Ectodermal cell (in vitro differentiated cells): ENCODE results near the gene PCNA.
"Not testable (repeated sequence)": the region's sequence is repeated elsewhere in the genome, so short reads cannot be mapped to it uniquely, and the experiment has no call there.

Experiments
- H3K27ac ChIP-seq: 2 replicates; pipeline ENCODE4 v1.7.0; 2013; ENCODE audit warnings: mild to moderate bottlenecking, low read depth, low read length; ENCODE audit not compliant: insufficient read depth, poor library complexity, severe bottlenecking
- H3K27me3 ChIP-seq: 2 replicates; pipeline ENCODE4 v1.7.0; 2013; ENCODE audit warnings: mild to moderate bottlenecking, low read length; ENCODE audit not compliant: insufficient read depth, control insufficient read depth, poor library complexity, severe bottlenecking
- H3K36me3 ChIP-seq: one replicate; pipeline ENCODE4 v1.7.0; 2013; ENCODE audit warnings: low read length; ENCODE audit not compliant: control insufficient read depth, insufficient read depth
- H3K4me1 ChIP-seq: one replicate; pipeline ENCODE4 v1.7.0; 2013; ENCODE audit warnings: low read length; ENCODE audit not compliant: control insufficient read depth, insufficient read depth
- H3K4me3 ChIP-seq: 2 replicates; pipeline ENCODE4 v1.7.0; 2013; ENCODE audit warnings: low read depth, low read length, control low read depth; ENCODE audit not compliant: insufficient read depth
- H3K9me3 ChIP-seq: 2 replicates; pipeline ENCODE4 v1.7.0; 2013; ENCODE audit warnings: mild to moderate bottlenecking, low read length, moderate library complexity; ENCODE audit not compliant: control insufficient read depth
- WGBS, 2 experiments: methylation state at CpG; one replicate each; pipeline ENCODE4 v1.1.7; 2013; ENCODE audit warnings: missing lambda C conversion rate in 2 of 2; 5-methylcytosine and 5-hydroxymethylcytosine counted together

The PCNA gene

DNA sequence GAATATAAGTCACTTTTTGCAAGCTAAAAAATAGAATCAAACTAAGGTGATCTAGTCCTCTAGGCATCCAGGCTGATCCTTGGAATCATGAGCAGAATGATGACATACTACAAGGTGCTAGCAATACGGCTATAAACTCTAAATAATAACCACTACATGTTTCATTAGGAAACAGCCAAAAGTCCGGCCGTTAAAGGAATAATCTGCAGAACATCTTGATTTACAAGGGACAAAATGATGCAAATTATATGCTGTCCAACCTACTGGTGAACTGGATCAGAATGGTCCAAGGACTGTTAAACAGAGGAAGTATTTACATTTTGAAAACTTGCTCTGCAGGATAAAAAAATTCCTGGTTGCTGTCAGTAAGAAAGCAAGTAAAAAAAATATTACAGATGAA lies 19.8 kb downstream of the PCNA start:
- not testable (repeated sequence) for H3K27ac ChIP-seq, H3K4me3 ChIP-seq, H3K9me3 ChIP-seq, H3K27me3 ChIP-seq, H3K4me1 ChIP-seq
- WGBS, 2 experiments = 92 to 93% methylated on average over 3 of the region's 3 CpGs
- peaks cover 10% of the 10 kb centered on the region for H3K36me3 ChIP-seq

DNA sequence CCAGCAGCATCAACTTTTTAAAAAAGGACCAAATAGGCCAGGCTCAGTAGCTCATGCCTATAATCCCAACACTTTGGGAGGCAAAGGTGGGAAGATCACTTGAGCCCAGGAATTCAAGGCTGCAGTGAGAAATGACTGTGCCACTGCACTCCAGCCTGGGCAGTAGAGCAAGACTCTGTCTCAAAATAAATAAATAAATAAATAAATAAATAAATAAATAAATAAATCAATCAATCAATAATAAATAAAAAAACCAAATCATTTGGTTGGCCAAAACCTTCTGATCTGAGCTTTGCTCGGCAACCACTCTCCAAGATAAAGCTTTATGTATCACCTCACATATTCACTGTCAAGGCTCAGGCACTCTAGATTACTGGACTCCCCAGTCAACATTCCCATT lies 20.7 kb downstream of the PCNA start:
- not testable (repeated sequence) for H3K4me3 ChIP-seq, H3K9me3 ChIP-seq, H3K27me3 ChIP-seq, H3K4me1 ChIP-seq, H3K36me3 ChIP-seq, H3K27ac ChIP-seq
- 92 to 95% methylated on average over 1 of the region's 1 CpG for WGBS, 2 experiments

DNA sequence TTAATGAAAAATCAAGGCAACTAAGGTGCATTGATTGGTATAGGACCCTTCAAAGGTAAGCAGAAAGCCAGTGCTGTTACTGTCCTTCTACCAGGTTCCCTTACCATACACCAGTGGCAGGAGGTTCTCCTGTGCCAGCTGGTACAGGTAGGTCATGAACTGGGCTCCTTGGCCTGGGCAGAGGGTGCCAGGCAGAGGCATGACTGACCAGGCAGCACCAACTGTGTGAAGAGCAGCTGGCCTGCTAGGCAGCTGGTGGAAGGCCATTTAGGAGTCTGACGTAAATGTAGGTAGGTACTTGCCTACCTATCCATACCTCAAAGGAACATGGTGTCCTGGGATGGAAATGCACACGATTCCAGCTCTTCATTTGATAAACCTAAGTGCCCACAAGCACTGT lies 23.3 kb downstream of the PCNA start:
- WGBS, 2 experiments = 95 to 100% methylated on average over 2 of the region's 2 CpGs
- peaks cover 4% of the 10 kb centered on the region for H3K36me3 ChIP-seq

DNA sequence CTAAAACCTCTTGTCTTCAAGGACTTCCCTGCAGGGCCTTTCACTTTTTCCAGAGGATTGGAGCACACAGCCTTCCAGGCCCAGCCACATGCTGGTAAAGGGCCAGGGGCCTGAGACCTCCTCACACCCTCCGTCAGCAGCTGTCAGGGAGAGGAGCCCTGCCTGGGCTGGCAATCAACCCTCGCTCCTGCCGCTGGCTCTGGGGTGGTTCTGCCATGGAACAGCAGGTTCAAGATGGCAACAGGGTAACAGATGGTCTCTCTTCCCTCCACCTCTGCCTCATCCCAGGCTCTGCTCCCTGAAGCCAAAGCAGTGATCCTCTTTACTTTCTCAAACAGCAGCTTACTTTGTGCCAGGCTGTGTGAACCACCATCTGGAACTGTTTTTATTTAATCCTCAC lies 23.8 kb downstream of the PCNA start:
- no peaks in the 10 kb centered on the region for H3K4me1 ChIP-seq
- no peak overlapping the region for H3K27ac ChIP-seq
- WGBS, 2 experiments = 90% methylated on average over 3 of the region's 3 CpGs
- H3K36me3 ChIP-seq = peaks cover 4% of the 10 kb centered on the region
- H3K9me3 ChIP-seq = no peaks in the 10 kb centered on the region
- H3K4me3 ChIP-seq = no peak overlapping the region
- H3K27me3 ChIP-seq = no peaks in the 10 kb centered on the region

More for the DNA sequence above, 23.3 kb downstream of the PCNA start:
- H3K4me3 ChIP-seq = no peak overlapping the region
- H3K27me3 ChIP-seq = no peaks in the 10 kb centered on the region
- no peaks in the 10 kb centered on the region for H3K4me1 ChIP-seq
- H3K27ac ChIP-seq = no peak overlapping the region
- no peaks in the 10 kb centered on the region for H3K9me3 ChIP-seq

DNA sequence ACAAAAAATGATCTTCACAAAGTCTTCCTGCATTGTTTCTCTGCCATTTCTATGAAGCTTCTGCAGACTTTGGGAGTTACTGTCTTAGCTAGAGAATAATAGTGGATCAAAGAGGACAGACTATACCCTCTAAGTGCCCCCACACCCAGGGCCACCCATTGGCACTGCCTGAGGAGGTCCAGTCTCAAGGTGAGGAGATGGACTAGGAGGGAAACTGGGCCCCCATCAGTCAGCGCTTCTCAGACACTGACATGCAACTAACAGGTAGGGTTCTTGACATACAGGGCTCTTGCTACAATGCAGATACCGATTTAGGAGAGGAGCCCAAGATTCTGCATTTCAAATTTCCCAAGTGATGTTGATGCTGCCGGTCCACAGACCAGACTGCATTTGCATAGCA lies 24.3 kb downstream of the PCNA start:
- no peaks in the 10 kb centered on the region for H3K4me1 ChIP-seq
- H3K4me3 ChIP-seq = no peak overlapping the region
- 93 to 97% methylated on average over 3 of the region's 3 CpGs for WGBS, 2 experiments

DNA sequence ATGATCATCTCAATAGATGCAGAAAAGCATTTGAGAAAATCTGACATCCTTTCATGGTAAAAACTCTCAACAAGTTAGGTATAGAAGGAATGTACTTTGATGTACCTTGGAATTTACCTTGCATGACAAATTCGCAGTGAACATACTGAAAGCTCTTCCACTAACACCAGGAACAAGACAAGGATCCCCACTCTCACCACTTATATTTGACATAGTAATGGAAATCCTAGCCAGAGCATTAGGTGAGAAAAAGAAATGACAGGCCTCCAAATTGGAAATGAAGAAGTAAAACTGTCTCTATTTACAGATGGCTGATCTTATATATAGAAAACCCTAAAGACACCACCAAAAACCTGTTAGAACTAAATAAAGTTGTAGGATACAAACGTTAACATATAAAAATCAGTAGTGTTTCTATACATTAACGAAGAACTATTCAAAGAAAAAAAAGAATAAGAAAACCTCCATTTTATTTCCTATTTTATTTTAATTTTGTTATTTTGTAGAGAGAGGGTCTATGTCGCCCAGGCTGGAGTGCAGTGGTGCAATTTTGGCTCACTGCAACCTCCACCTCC lies 26.9 kb downstream of the PCNA start:
- Histone ChIP-seq H3K4me3 (no peak overlapping the region), H3K36me3 (no peaks in the 10 kb centered on the region), H3K27me3 (no peaks in the 10 kb centered on the region), H3K9me3 (no peaks in the 10 kb centered on the region), H3K4me1 (no peaks in the 10 kb centered on the region), H3K27ac (no peak overlapping the region)
- 90 to 96% methylated on average over 2 of the region's 4 CpGs for WGBS, 2 experiments

More for the DNA sequence above, 24.3 kb downstream of the PCNA start:
- no peaks in the 10 kb centered on the region for H3K27me3 ChIP-seq
- H3K9me3 ChIP-seq = no peaks in the 10 kb centered on the region
- peaks cover 4% of the 10 kb centered on the region for H3K36me3 ChIP-seq
- H3K27ac ChIP-seq = no peak overlapping the region

DNA sequence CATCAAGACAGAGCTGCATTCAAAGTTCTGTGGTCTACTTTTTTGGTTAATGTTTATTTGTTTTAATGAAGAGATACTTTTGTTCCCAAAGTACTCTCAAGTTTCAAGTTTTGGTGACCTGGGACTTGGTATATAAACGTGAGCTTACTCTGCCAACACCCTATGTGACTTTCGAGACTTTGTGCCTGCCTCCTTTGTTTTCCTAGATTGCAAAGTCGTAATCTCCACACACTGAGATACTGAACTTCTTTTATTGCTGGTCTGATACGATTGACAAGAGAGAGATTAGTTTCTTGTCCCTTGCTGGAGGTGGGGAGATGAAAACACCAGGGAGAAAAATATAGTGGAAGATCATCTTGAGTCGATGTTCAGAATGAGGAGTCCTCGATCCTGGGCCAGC lies 27.9 kb downstream of the PCNA start:
- no peaks in the 10 kb centered on the region for H3K27me3 ChIP-seq
- no peak overlapping the region for H3K4me3 ChIP-seq
- H3K4me1 ChIP-seq = no peaks in the 10 kb centered on the region
- no peak overlapping the region for H3K27ac ChIP-seq
- H3K9me3 ChIP-seq = no peaks in the 10 kb centered on the region
- 78 to 91% methylated on average over 5 to 6 of the region's 6 CpGs for WGBS, 2 experiments
- no peaks in the 10 kb centered on the region for H3K36me3 ChIP-seq

DNA sequence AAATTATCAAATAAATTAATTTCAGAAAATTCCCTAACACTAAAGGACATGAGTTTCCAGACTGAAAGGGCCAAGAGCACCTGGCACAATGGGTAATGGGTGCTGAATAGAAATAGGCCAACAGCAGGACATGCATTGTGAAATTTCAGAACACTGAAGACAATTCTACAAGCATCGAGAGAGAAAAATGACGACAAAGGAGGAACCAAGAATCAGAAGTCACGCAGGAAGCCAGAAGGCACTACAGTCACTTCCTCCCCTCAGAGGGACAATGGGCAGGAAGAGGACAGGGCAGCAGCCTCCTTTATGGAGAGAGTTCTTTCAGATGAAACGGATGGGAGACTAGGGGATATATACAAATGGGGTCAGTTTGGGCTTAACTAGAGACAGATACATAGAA lies 29.6 kb downstream of the PCNA start:
- WGBS, 2 experiments = 52 to 60% methylated on average over 4 of the region's 4 CpGs
- Histone ChIP-seq H3K4me3 (no peak overlapping the region), H3K27ac (no peak overlapping the region)

DNA sequence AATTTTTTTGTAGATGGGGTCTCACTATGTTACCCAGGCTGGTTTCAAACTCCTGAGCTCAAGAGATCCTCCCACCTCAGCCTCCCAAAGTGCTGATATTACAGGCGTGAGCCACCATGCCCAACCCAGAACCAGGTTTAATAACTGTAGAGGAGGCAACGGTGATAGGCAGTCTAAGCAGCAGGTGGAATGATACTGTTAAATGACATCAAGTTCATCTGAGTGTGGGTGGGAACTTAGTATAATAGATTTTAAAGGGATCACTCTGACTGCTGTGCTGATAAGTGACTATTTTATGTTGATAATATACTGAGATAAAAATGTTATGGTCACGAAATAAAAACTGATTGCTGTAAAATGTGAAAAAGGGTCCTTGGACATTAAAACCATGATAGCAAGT lies 31.1 kb downstream of the PCNA start:
- Histone ChIP-seq H3K4me1 (no peaks in the 10 kb centered on the region), H3K9me3 (no peaks in the 10 kb centered on the region), H3K27ac (no peak overlapping the region), H3K4me3 (no peak overlapping the region), H3K36me3 (no peaks in the 10 kb centered on the region), H3K27me3 (no peaks in the 10 kb centered on the region)
- WGBS, 2 experiments = 63 to 65% methylated on average over 3 of the region's 3 CpGs

More for the DNA sequence above, 29.6 kb downstream of the PCNA start:
- H3K4me1 ChIP-seq = no peaks in the 10 kb centered on the region
- no peaks in the 10 kb centered on the region for H3K27me3 ChIP-seq
- H3K9me3 ChIP-seq = no peaks in the 10 kb centered on the region
- no peaks in the 10 kb centered on the region for H3K36me3 ChIP-seq

DNA sequence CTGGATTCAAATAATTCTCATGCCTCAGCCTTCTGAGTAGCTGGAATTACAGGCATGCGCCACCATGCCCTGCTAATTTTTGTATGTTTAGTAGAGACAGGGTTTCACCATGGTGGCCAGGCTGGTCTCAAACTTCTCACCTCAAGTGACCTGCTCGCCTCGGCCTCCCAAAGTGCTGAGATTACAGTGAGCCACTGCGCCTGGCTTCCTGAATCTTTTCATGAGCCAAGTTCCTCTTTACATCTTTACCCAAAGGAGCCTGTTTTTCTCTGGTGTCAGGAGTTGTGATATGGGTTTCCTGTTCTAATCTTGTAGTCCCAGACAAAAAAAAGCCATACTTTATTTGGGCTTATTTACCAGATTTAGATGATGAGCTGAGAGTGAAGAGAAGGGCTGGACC lies 34.4 kb downstream of the PCNA start:
- Histone ChIP-seq H3K4me1 (no peaks in the 10 kb centered on the region), H3K27ac (no peak overlapping the region), H3K4me3 (no peak overlapping the region), H3K9me3 (no peaks in the 10 kb centered on the region), H3K27me3 (no peaks in the 10 kb centered on the region), H3K36me3 (no peaks in the 10 kb centered on the region)
- WGBS, 2 experiments = 93 to 96% methylated on average over 4 of the region's 4 CpGs

DNA sequence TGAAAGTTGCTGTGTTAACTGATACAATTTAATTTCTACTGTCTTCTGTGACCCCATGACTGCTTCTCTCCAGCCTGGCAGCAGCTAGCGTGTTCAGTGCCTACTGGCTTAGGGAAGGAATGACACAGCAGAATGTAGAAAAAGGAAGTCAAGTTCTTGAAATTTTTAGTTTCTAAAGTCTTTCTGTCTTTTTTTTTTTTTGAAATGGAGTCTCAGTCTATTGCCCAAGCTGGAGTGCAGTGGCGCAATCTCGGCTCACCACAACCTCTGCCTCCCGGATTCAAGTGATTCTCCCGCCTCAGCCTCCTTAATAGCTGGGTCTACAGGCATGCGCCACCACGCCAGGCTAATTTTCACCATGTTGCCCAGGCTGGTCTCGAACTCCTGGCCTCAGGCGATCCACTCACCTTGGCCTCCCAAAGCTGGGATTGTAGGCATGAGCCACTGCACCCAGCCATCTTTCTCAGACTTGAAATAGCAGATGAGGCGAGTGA lies 39.3 kb downstream of the PCNA start:
- Histone ChIP-seq H3K4me1 (no peaks in the 10 kb centered on the region), H3K4me3 (no peak overlapping the region)
- WGBS, 2 experiments = 91 to 93% methylated on average over 10 of the region's 10 CpGs

More for the DNA sequence above, 39.3 kb downstream of the PCNA start:
- Histone ChIP-seq H3K27me3 (no peaks in the 10 kb centered on the region), H3K9me3 (no peaks in the 10 kb centered on the region), H3K27ac (no peak overlapping the region), H3K36me3 (no peaks in the 10 kb centered on the region)
